ENCODE data around the gene ZNF524. TPM values are rescaled to one million over a fixed set of nuclear protein-coding genes. Genes with fewer than 3 reads are reported as not detected.

Gene ZNF524
- total RNA-seq, 1 experiment from 2014 or later, result 4.7 TPM

DNA sequence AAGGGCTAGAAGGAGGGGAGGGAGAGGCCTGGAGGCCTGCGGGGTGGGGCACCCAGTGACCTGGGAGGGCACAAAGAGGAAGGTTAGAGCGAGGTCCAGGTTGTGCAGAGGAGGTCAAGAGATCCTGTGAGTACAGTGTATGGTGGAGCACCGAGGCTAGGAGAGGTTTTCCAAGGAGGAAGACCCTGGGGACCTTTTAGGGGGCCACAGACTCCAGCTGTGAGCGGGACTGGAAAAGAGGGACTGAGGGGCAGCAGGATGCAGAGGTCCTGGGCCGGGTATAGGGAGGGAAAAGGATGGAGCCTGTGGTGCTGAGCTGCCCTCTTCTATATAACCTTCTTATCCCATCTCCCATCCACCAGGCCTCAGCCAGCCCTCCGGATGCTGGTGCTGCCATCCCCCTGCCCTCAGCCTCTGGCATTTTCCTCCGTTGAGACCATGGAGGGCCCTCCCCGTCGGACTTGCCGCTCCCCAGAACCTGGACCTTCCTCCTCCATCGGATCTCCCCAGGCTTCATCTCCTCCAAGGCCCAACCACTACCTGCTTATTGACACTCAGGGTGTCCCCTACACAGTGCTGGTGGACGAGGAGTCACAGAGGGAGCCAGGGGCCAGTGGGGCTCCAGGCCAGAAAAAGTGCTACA lies 44.2 kb downstream of the ZNF524 start:
- in situ Hi-C loops (cut with HindIII; ENCODE audit: low pct_unique_long_range_greater_than_20kb, low sequenced_read_pairs), result no loop called here
- DNase-seq (ENCODE audit: low read depth, low spot score), result no peak

- no peak for DNase-seq (ENCODE audit: low read depth, low spot score)
- in situ Hi-C loops (cut with HindIII; ENCODE audit: low pct_unique_long_range_greater_than_20kb, low sequenced_read_pairs), result no loop called here
Measured at GRCh38 chr19:55644842-55645511, 44.9 kb downstream of the ZNF524 start.

DNA sequence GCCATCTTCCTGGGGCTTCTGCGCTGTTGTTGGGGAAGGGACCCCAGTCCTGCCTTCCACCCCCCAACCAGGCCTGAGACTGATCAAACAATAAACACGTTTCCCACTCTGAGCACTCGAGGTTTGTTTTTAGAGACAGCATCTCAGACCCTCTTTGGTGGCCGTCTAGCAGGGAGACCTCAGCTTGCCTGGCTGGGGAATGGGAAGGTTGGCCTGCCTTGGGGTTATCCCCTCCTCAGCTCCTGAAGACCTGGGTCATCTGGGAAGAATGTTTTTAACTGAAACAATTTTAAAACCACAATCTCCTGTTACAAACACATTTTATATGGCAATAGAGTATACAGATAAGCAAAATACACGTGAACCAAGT lies 45.4 kb downstream of the ZNF524 start:
- in situ Hi-C loops (cut with HindIII; ENCODE audit: low pct_unique_long_range_greater_than_20kb, low sequenced_read_pairs), result no loop called here
- DNase-seq (ENCODE audit: low read depth, low spot score), result no peak

DNA sequence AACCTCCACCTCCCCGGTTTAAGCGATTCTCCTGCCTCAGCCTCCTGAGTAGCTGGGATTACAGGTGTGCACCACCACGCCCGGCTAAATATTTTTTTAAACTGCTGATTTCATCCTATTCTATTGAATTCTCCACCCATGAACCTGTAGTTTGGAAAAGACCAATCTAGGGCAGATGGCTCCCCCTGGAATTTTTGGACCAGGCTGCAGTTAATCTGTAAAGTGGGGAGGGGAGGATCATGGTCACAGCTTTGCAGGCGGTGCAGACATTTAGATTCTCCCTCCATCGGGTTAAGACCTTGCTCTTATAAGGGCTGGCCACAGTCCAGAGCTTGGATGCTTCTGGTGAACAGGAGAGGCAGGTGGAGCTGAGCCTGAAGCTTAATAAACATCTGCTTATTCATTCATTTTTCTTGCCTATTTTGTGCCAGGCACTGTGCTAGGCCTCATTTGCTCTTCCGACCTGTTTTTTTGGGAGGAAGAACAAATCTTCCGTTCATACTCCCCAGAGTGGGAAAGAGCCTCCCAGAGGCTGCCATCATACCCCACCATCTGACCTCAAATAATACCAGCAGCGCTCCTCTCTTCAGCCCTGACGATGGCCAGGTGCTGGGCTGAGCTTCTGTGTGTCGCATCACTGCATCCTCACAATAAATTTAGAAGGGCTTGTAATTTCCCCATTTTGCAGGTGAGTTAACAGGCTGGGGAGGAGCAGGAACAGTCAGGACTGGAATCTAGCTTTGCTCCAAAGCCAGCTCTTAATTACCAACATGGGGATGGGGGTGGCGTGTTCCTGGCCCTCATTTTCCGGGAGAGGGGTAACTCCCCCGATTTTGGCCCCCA lies 47.0 kb downstream of the ZNF524 start:
- in situ Hi-C loops (cut with HindIII; ENCODE audit: low pct_unique_long_range_greater_than_20kb, low sequenced_read_pairs), result no loop called here
- DNase-seq (ENCODE audit: low read depth, low spot score), result no peak

DNA sequence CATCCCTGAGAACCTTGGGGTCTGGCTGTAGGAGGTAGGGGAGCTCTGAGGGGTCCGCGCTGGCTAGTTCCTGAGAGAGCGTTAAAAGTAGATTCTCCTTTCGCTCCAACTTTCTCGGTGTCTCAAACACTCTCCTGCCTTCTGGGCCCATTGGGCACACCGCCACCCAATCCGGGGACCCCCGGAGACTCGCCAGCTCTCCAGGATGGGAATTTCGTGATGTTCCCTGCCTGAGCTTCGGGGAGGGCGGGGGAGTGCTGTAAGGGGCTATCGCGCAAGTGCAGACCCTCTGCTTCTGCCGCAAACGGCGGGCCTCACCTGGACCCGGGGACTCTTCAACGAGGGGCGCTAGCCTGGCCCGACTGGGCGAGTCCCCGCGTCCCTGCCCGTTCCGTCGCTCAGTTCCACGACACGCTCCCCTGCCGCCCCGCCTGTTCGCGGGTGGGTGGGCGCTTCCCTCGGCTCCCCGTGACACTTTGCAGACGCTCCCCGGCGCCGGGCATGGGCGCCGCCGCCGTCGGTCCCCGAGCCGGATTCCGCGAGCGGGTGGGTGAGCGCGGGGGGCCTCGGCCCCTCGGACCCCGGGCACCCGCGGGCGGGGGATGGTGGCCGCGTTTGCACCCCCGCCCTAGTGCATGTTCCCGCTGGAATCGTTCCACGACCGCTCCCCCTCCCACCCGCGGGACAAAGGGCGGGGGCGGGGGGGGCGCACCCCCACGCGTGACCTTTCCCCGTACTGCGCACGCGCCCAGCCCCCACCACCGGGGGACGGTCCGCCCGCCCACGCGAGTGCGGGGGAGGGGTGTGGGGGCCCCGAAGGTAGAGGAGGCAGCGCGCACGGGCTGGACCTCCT lies 47.9 kb downstream of the ZNF524 start, which contains the start of gene CCDC106:
TSS of gene CCDC106 (plus strand) at position 481 of the 853 bp plus-strand sequence. CDS start 835 bp downstream, outside the sequence.
- in situ Hi-C loops (cut with HindIII; ENCODE audit: low pct_unique_long_range_greater_than_20kb, low sequenced_read_pairs), result no loop called here
- peak; percentile 68 for DNase-seq (ENCODE audit: low read depth, low spot score)

GRCh38 chr19:55648585-55649267 lies 48.6 kb downstream of the ZNF524 start:
- no peak for DNase-seq (ENCODE audit: low read depth, low spot score)
- in situ Hi-C loops (cut with HindIII; ENCODE audit: low pct_unique_long_range_greater_than_20kb, low sequenced_read_pairs), result no loop called here

DNA sequence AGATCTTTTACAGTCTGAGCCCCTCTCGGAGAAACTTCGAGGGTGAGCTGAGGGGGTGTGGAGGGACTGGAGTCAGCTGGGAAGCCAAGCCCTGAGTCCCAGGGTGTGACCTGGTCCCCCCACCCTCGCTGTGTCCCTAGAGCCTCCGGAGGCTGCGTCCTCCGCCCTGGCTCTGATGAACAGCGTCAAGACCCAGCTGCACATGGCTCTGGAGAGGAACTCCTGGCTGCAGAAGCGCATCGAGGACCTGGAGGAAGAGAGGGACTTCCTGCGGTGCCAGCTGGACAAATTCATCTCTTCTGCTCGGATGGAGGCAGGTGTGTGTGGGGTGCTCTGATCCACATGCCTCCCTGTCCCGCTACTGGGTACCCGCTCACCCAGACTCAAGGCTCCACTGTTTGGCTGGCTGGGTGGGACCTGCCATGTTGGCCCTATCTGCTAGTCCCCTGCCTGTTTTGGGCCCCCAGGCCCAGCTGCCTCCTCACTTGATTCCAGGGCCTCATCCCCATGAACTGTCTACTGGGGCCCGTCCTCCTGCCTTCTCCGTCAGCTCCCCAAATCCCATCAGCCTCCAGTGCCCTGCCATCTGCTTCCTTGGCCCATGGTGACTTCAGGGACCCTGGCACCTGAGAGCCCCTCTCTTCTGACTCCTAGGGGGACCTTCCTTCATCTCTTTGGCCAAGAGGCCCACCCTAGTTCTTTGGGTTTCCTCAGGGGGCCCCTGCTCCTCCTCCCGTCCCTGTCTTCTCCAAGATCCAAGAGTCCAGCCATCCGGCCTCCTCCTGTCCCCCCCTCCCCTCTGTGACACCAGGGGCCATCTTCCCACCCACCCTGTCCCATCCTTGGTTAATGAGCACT lies 49.4 kb downstream of the ZNF524 start:
- in situ Hi-C loops (cut with HindIII; ENCODE audit: low pct_unique_long_range_greater_than_20kb, low sequenced_read_pairs), result no loop called here

GRCh38 chr19:55650126-55650557 lies 50.1 kb downstream of the ZNF524 start:
- DNase-seq (ENCODE audit: low read depth, low spot score), result no peak
- in situ Hi-C loops (cut with HindIII; ENCODE audit: low pct_unique_long_range_greater_than_20kb, low sequenced_read_pairs), result no loop called here

More for the DNA sequence above, 49.4 kb downstream of the ZNF524 start:
- DNase-seq (ENCODE audit: low read depth, low spot score), result no peak

DNA sequence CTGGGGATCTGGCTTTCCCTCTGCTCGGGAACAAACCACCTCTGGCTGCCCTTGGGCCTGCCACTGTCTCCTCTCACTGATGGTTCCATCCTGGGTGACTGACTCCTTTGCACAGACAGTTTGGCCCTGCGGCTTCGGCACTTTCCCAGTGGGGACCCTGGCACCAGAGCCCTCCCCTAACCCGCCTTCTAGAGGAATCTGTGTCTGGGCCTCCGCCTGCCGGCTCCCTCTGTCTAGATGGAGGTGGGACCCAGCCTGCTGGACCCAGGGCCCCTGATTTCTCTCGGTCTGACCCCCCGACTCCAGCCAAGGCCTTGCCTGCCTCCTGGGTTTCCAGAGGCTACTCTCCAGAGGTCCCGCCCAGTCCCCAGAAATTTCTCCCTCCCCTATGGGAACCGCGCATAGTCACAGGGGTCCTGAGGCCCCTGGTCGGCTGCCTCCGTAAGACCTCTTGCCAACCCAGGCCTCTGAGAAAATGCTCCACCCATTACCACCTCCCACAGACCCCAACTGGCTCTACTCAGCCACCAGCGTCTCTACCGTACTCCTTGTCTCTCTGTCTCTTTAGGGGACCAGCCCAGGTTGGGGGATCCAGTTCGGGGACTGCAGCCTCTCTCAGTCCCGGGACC lies 50.6 kb downstream of the ZNF524 start:
- DNase-seq (ENCODE audit: low read depth, low spot score), result no peak
- in situ Hi-C loops (cut with HindIII; ENCODE audit: low pct_unique_long_range_greater_than_20kb, low sequenced_read_pairs), result no loop called here

GRCh38 chr19:55651236-55651635 lies 51.1 kb downstream of the ZNF524 start:
- in situ Hi-C loops (cut with HindIII; ENCODE audit: low pct_unique_long_range_greater_than_20kb, low sequenced_read_pairs), result no loop called here
- DNase-seq (ENCODE audit: low read depth, low spot score), result no peak

- in situ Hi-C loops (cut with HindIII; ENCODE audit: low pct_unique_long_range_greater_than_20kb, low sequenced_read_pairs), result no loop called here
- no peak for DNase-seq (ENCODE audit: low read depth, low spot score)
Measured at GRCh38 chr19:55652311-55653128, 52.4 kb downstream of the ZNF524 start.

Other genes starting within 250 kb of the ZNF524 start
- gene COX6B2, start 245.6 kb upstream of the ZNF524 start, total RNA-seq (2014; rRNA removed; shearing (Covaris generic)), result 0.16 and 0.42 TPM in 2 replicates
- not detected in 2 replicates for gene GARIN5B, start 237.0 kb upstream of the ZNF524 start, total RNA-seq (2014; rRNA removed; shearing (Covaris generic))
- gene IL11, start 229.8 kb upstream of the ZNF524 start, total RNA-seq (2014; rRNA removed; shearing (Covaris generic)), result not detected in 2 replicates
- gene TMEM190, start 223.5 kb upstream of the ZNF524 start, total RNA-seq (2014; rRNA removed; shearing (Covaris generic)), result not detected in 2 replicates
- 0.51 TPM in 1 of 2 replicates, not detected in the other for gene TMEM238, start 216.0 kb upstream of the ZNF524 start, total RNA-seq (2014; rRNA removed; shearing (Covaris generic))
- gene RPL28, start 214.4 kb upstream of the ZNF524 start, total RNA-seq (2014; rRNA removed; shearing (Covaris generic)), result 394 and 461 TPM in 2 replicates
- gene UBE2S, start 192.5 kb upstream of the ZNF524 start, total RNA-seq (2014; rRNA removed; shearing (Covaris generic)), result 269 and 276 TPM in 2 replicates
- gene SHISA7, start 157.0 kb upstream of the ZNF524 start, total RNA-seq (2014; rRNA removed; shearing (Covaris generic)), result not detected in 2 replicates
- gene ISOC2, start 138.6 kb upstream of the ZNF524 start, total RNA-seq (2014; rRNA removed; shearing (Covaris generic)), result 79.2 and 90.6 TPM in 2 replicates
- gene C19orf85, start 135.5 kb upstream of the ZNF524 start, total RNA-seq (2014; rRNA removed; shearing (Covaris generic)), result not detected in 2 replicates
- gene ZNF628, start 123.7 kb upstream of the ZNF524 start, total RNA-seq (2014; rRNA removed; shearing (Covaris generic)), result 0.71 and 3.1 TPM in 2 replicates
- 11.8 TPM in 2 replicates for gene NAT14, start 115.1 kb upstream of the ZNF524 start, total RNA-seq (2014; rRNA removed; shearing (Covaris generic))
- 0.05 TPM in 1 of 2 replicates, not detected in the other for gene SSC5D, start 111.9 kb upstream of the ZNF524 start, total RNA-seq (2014; rRNA removed; shearing (Covaris generic))
- gene SBK2, start 63.2 kb upstream of the ZNF524 start, total RNA-seq (2014; rRNA removed; shearing (Covaris generic)), result not detected in 2 replicates
- not detected in 2 replicates for gene SBK3, start 54.7 kb upstream of the ZNF524 start, total RNA-seq (2014; rRNA removed; shearing (Covaris generic))
- gene ZNF579, start 19.4 kb upstream of the ZNF524 start, total RNA-seq (2014; rRNA removed; shearing (Covaris generic)), result 2.4 and 3.8 TPM in 2 replicates
- 1.9 and 5.3 TPM in 2 replicates for gene FIZ1, start 771 bp upstream of the ZNF524 start, total RNA-seq (2014; rRNA removed; shearing (Covaris generic))
- 0.69 and 0.85 TPM in 2 replicates for gene ZNF865, start 5.4 kb downstream of the ZNF524 start, total RNA-seq (2014; rRNA removed; shearing (Covaris generic))
- gene ZNF784, start 24.3 kb downstream of the ZNF524 start, total RNA-seq (2014; rRNA removed; shearing (Covaris generic)), result 1.7 and 1.8 TPM in 2 replicates
- 2.8 and 4.0 TPM in 2 replicates for gene ZNF580, start 40.7 kb downstream of the ZNF524 start, total RNA-seq (2014; rRNA removed; shearing (Covaris generic))
- gene ZNF581, start 43.4 kb downstream of the ZNF524 start, total RNA-seq (2014; rRNA removed; shearing (Covaris generic)), result 10.6 and 15.3 TPM in 2 replicates
- 8.3 and 10.1 TPM in 2 replicates for gene CCDC106, start 47.9 kb downstream of the ZNF524 start, total RNA-seq (2014; rRNA removed; shearing (Covaris generic))
- gene U2AF2, start 54.7 kb downstream of the ZNF524 start, total RNA-seq (2014; rRNA removed; shearing (Covaris generic)), result 131 and 139 TPM in 2 replicates
- 25.3 and 29.0 TPM in 2 replicates for gene EPN1, start 74.9 kb downstream of the ZNF524 start, total RNA-seq (2014; rRNA removed; shearing (Covaris generic))
- gene NLRP9, start 138.1 kb downstream of the ZNF524 start, total RNA-seq (2014; rRNA removed; shearing (Covaris generic)), result not detected in 2 replicates
- gene RFPL4A, start 158.8 kb downstream of the ZNF524 start, total RNA-seq (2014; rRNA removed; shearing (Covaris generic)), result not detected in 2 replicates
- gene RFPL4AL1, start 168.8 kb downstream of the ZNF524 start, total RNA-seq (2014; rRNA removed; shearing (Covaris generic)), result not detected in 2 replicates
- 0.21 and 0.37 TPM in 2 replicates for gene NLRP11, start 231.7 kb downstream of the ZNF524 start, total RNA-seq (2014; rRNA removed; shearing (Covaris generic))
- gene NLRP4, start 236.3 kb downstream of the ZNF524 start, total RNA-seq (2014; rRNA removed; shearing (Covaris generic)), result 0.11 and 0.55 TPM in 2 replicates